AG04449 (cell line): ENCODE data around the gene C10orf90.
"Not testable (repeated sequence)": the region's sequence is repeated elsewhere in the genome, so short reads cannot be mapped to it uniquely, and the experiment has no call there.

Experiments used
- CTCF ChIA-PET: fragments of 350-600 bp; formaldehyde crosslinking; extraction: SDS; loops from one replicate; lab custom pipeline; 2021; ENCODE audit warnings: antibody characterized with exemption; lab: Yijun Ruan, JAX
- POLR2A ChIA-PET: fragments of 400-600, 350-600 bp; formaldehyde crosslinking; extraction: SDS; loops from one replicate; lab custom pipeline; 2020; ENCODE audit warnings: antibody characterized with exemption, inconsistent platforms; lab: Yijun Ruan, JAX
- DNase-seq: peaks from one replicate; pipeline ENCODE4 v3.0.0-alpha.2; 2010; ENCODE audit warnings: low read depth, low spot score
- H3K4me3 ChIP-seq: 2 replicates; pipeline ENCODE4 v1.5.1; 2011; ENCODE audit warnings: low read depth, mild to moderate bottlenecking, control low read depth, low read length
- CTCF ChIP-seq: IDR thresholded peaks from one replicate; pipeline ENCODE4 v1.5.1; 2011; ENCODE audit warnings: mild to moderate bottlenecking, moderate library complexity, low read length, control low read depth, inconsistent platforms; ENCODE audit not compliant: insufficient read depth; ENCODE audit errors: missing control alignments

The C10orf90 gene

GRCh38 chr10:126380352-126381076 lies 290.0 kb downstream of the C10orf90 start:
- ChIA-PET CTCF (interaction anchor here (0.9 to 2.5 kb wide), 2 partner anchors 123 to 446 kb away, joined by 3 to 11 read pairs; no protein-coding TSS in a partner anchor), POLR2A (interaction anchor here (0.6 to 0.7 kb wide), 3 partner anchors 127 to 366 kb away, joined by 3 to 4 read pairs (median 3); no protein-coding TSS in a partner anchor)

DNA sequence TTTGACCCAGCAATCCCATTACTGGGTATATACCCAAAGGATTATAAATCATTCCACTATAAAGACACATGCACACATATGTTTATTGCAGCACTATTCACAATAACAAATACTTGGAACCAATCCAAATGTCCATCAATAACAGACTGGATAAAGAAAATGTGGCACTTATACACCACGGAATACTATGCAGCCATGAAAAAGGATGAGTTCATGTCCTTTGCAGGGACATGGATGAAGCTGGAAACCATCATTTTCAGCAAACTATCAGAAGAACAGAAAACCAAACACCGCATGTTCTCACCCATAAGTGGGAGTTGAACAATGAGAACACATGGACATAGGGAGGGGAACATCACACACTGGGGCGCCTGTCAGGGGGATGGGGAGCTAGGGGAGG lies 291.3 kb downstream of the C10orf90 start:
- H3K4me3 ChIP-seq, POLR2A ChIA-PET, CTCF ChIA-PET, DNase-seq: not testable (repeated sequence)

More at GRCh38 chr10:126380352-126381076, 290.0 kb downstream of the C10orf90 start:
- TF ChIP-seq CTCF, result no peak
- no peak for DNase-seq
- no peak overlapping the region for H3K4me3 ChIP-seq

- DNase-seq, result no peak
- POLR2A ChIA-PET, result no interaction called here
- H3K4me3 ChIP-seq, result no peak overlapping the region
- CTCF ChIA-PET, result interaction anchor here (1.2 to 1.4 kb wide), 2 partner anchors 127 to 393 kb away, joined by 4 to 7 read pairs; no protein-coding TSS in a partner anchor
- TF ChIP-seq CTCF, result no peak
Measured at GRCh38 chr10:126376956-126377355, 293.5 kb downstream of the C10orf90 start.

DNA sequence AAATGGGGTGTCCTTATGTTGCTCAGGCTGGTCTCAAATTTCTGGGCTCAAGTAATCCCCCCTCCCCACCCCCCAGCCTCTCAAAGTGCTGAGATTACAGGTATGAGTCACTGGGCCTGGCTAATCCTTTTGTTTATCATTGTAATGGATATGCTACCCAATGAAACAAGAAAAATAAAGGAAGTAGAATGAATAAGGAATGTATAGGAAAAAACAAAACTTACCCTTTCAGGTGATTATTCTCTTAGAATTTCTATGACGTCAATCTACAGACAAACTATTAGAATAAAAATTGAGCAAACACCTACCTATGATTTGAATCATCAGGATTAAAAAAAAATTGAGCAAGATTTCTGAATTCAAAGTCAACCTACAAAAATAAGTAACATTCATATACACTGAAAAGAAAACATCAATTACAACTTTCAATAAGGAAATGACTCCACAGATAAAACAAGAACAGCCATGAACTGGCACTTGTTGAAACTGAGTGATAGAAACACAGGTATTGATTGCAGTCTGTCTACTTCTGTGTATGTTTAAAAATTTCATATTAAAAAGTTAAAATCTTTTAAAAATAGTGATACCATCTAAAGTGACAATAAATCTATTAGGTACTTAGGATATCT lies 294.5 kb downstream of the C10orf90 start:
- ChIA-PET POLR2A (no interaction called here), CTCF (no interaction called here)
- no peak overlapping the region for H3K4me3 ChIP-seq
- no peak for DNase-seq
- TF ChIP-seq CTCF, result no peak

DNA sequence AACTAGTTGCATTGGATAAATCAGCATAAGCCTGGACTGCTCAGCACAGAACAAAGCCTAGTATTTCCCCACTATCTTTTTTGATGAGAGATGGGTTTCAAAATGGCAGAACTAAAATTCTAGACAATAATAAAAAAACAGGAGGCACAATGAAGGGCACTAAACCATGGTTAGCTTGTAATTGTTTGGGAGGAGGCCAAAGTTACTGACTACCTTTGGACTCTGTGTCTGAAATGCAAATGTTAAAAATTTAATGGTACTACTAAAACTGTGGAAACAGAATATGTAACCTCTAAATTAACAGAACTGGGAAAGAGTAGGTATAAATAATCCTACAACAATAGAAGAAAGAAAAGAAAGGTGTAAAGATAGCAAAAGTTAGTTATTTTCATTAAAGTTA lies 295.2 kb downstream of the C10orf90 start:
- DNase-seq, result no peak
- CTCF ChIA-PET, result interaction anchor here (1.7 kb wide), 1 partner anchor 129 kb away, joined by 5 read pairs; no protein-coding TSS in a partner anchor
- TF ChIP-seq CTCF, result no peak
- no peak overlapping the region for H3K4me3 ChIP-seq
- POLR2A ChIA-PET, result no interaction called here
